Ishikawa (cell line): ENCODE measurements around the gene CPEB3.

Source experiments
- CEBPB ChIP-seq: IDR thresholded peaks from 2 replicates; pipeline ENCODE4 v1.6.1; 2012
- CREB1 ChIP-seq: IDR thresholded peaks from 2 replicates; pipeline ENCODE4 v1.6.1; 2012; ENCODE audit warnings: low read depth
- EGR1 ChIP-seq: IDR thresholded peaks from 2 replicates; pipeline ENCODE4 v1.6.1; 2012
- EP300 ChIP-seq: IDR thresholded peaks from 2 replicates; pipeline ENCODE4 v1.6.1; 2012; ENCODE audit warnings: borderline replicate concordance
- FOXM1 ChIP-seq: IDR thresholded peaks from 2 replicates; pipeline ENCODE4 v1.6.1; 2012; ENCODE audit warnings: low read depth, borderline replicate concordance
- NFIC ChIP-seq: IDR thresholded peaks from 2 replicates; pipeline ENCODE4 v1.6.1; 2012
- RAD21 ChIP-seq: IDR thresholded peaks from 2 replicates; pipeline ENCODE4 v1.6.1; 2012; ENCODE audit warnings: low read depth
- TAF1 ChIP-seq: IDR thresholded peaks from 2 replicates; pipeline ENCODE4 v1.6.1; 2012; ENCODE audit warnings: low read depth, mild to moderate bottlenecking
- TCF12 ChIP-seq: IDR thresholded peaks from 2 replicates; pipeline ENCODE4 v1.6.1; 2012; ENCODE audit warnings: low read depth
- TEAD4 ChIP-seq: IDR thresholded peaks from 2 replicates; pipeline ENCODE4 v1.6.1; 2012
- YY1 ChIP-seq: IDR thresholded peaks from 2 replicates; pipeline ENCODE4 v1.6.1; 2012; ENCODE audit warnings: low read depth
- ZBTB7A ChIP-seq: IDR thresholded peaks from 2 replicates; pipeline ENCODE4 v1.6.1; 2012; ENCODE audit warnings: low read depth
- TF ChIP-seq, protein P1 (sequence below): IDR thresholded peaks from 2 replicates; pipeline ENCODE4 v1.6.1; 2012
- TF ChIP-seq, protein P2 (sequence below): IDR thresholded peaks from 2 replicates; pipeline ENCODE4 v1.6.1; 2012
- TF ChIP-seq, protein P3 (sequence below): IDR thresholded peaks from 2 replicates; pipeline ENCODE4 v1.6.1; 2012; ENCODE audit warnings: low read depth, mild to moderate bottlenecking

CPEB3 gene

DNA sequence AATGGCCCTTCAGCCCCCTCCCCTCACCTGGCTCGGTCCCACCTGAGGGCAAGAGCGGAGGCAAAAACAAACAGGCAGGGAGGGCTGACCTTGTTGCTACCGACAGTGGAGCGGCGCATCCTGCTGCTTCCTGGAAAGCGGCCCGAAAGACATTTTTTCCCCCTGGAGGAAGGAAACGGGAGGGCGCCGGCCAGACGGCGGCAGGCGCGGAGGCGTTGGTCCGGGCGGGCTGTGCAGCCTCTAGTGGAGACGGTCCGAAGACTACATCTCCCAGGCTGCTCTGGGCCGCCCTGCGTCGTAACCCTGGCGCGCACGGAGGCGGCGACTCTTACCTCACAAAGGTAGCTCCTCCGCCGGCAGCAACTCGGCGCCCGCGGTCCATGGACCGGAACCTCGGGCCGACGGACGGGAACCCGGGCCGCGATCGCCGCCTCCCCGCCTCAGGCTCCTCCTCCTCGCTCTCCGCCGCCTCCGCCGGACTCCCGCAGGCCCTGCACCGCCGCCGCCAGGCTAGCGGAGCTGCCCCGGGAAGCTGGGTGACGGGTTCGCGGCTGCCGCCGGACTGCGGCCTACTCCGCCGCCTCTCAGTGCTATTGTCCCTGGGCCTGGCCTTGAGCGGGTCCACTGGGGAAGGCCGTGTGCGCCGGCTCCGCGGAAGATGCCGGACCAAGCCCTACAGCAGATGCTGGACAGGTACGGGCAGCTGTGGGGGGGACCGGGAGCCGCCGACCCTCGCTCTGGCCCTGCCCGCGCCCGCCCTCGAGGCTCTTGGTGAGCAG is at the start of gene CPEB3, which contains the start of gene MARCHF5:
Gene CPEB3, minus strand, starts transcription at position 242 of the 779 bp plus-strand sequence. CDS start 50,728 bp downstream, outside the sequence.
Gene MARCHF5, plus strand, starts transcription at position 331 of the 779 bp plus-strand sequence. Its CDS starts 328 bp downstream, at position 659.
- TF ChIP-seq EGR1 (peak; percentile 85), FOXM1 (no peak), NFIC (peak; percentile 70), ZBTB7A (peak; percentile 31), CREB1 (peak; percentile 89), TEAD4 (no peak), RAD21 (peak; percentile 38; the same call in 1 of the 2 replicates), TAF1 (peak; percentile 42; the same call in 1 of the 2 replicates), CEBPB (0 out of 2 replicates have a peak, but pooled peaks have one; percentile 1), YY1 (no peak), EP300 (peak; percentile 60; the same call in 1 of the 2 replicates), TCF12 (no peak)
- TF ChIP-seq, protein P1, sequence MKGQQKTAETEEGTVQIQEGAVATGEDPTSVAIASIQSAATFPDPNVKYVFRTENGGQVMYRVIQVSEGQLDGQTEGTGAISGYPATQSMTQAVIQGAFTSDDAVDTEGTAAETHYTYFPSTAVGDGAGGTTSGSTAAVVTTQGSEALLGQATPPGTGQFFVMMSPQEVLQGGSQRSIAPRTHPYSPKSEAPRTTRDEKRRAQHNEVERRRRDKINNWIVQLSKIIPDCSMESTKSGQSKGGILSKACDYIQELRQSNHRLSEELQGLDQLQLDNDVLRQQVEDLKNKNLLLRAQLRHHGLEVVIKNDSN = no peak
- TF ChIP-seq, protein P2, sequence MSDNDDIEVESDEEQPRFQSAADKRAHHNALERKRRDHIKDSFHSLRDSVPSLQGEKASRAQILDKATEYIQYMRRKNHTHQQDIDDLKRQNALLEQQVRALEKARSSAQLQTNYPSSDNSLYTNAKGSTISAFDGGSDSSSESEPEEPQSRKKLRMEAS = peak; percentile 58; the same call in 1 of the 2 replicates
- TF ChIP-seq, protein P3, sequence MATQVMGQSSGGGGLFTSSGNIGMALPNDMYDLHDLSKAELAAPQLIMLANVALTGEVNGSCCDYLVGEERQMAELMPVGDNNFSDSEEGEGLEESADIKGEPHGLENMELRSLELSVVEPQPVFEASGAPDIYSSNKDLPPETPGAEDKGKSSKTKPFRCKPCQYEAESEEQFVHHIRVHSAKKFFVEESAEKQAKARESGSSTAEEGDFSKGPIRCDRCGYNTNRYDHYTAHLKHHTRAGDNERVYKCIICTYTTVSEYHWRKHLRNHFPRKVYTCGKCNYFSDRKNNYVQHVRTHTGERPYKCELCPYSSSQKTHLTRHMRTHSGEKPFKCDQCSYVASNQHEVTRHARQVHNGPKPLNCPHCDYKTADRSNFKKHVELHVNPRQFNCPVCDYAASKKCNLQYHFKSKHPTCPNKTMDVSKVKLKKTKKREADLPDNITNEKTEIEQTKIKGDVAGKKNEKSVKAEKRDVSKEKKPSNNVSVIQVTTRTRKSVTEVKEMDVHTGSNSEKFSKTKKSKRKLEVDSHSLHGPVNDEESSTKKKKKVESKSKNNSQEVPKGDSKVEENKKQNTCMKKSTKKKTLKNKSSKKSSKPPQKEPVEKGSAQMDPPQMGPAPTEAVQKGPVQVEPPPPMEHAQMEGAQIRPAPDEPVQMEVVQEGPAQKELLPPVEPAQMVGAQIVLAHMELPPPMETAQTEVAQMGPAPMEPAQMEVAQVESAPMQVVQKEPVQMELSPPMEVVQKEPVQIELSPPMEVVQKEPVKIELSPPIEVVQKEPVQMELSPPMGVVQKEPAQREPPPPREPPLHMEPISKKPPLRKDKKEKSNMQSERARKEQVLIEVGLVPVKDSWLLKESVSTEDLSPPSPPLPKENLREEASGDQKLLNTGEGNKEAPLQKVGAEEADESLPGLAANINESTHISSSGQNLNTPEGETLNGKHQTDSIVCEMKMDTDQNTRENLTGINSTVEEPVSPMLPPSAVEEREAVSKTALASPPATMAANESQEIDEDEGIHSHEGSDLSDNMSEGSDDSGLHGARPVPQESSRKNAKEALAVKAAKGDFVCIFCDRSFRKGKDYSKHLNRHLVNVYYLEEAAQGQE = 0 out of 2 replicates have a peak, but pooled peaks have one; percentile 22

DNA sequence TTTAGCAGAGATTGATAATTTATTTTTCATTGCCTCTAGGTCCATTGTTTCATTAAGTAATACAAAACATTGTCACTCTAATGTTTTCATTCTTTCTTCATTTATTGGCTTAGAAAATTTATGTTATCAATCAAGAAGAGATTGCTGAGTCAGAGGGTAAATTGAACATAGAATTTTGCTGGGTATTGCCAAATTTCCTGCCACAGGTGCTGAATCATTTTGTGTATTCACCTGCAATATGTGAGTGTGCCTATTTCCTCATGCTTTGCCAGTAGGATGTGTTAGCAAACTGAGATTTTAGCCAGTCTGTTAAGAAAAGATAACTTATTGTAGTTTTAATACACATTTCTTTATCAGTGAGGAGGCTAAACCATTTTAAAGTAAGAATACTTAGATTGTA is 38.1 kb upstream of the CPEB3 start:
- TF ChIP-seq FOXM1 = no peak

DNA sequence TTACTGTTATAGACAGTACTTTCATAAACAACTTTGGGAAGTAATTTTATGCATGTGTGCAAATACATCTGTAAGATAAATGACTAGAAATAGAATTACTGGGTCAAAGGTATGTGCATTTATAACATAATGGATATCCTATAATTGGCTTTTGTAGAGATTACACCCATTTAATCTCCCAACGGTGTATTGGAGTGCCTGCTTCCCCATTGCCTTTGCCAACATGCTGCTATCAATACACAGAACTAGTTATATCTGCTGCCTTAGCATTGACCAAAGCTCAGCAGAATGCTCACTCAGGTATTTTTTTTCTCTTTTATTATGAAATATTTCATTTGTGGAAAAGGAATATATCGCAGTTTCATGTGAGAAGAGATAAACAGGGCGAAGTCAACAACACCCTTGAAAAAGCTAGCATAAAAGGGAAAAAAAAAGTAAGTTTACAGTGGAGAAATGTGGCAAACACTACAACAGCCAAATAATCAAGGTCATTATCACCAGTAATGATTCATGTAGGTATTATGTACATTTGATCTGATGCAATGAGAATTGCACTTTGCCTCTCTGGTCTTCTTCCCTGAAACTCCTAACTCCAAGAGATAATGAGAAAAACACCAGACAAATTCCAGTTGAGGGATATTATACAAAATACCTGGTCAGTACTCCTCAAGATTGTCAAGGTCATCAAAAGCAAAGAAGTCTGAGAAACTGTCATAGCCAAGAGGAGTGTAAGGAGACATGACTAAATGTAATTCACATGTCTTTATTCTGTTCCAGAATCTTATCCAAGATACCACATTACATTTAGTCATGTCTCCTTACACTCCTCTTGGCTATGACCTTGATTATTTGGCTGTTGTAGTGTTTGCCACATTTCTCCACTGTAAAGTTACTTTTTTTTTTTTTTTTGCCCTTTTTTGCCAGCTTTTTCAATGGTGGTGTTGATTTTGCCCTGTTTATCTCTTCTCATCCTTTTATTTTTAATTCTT is 36.9 kb upstream of the CPEB3 start:
- TF ChIP-seq FOXM1 = no peak
- TF ChIP-seq RAD21 = no peak
- TF ChIP-seq ZBTB7A = no peak
- no peak for TF ChIP-seq EP300
- TF ChIP-seq, protein P3 = no peak
- TF ChIP-seq, protein P2 = no peak
- TF ChIP-seq, protein P1 = no peak
- no peak for TF ChIP-seq CREB1
- no peak for TF ChIP-seq EGR1

DNA sequence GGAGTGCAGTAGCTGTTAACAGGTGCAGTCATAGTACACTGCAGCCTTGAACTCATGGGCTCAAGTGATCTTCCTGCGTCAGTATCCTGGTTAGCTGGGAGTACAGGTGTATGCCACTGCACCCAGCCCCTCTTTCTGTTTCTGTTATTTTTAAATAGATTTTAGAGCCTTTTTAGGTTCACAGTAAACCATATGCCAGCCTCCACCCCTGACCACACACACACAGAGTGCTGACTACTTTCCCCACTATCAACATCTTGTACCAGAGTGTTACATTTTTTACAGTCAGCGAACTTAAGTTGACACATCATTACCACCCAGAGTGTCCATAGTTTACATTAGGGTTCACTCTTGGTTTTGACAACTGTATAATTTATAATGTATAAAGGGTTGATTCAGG is 32.2 kb upstream of the CPEB3 start:
- TF ChIP-seq TEAD4 (no peak), TCF12 (no peak), NFIC (no peak), YY1 (no peak), CREB1 (no peak), ZBTB7A (no peak), EP300 (no peak), TAF1 (no peak), FOXM1 (no peak), EGR1 (no peak), RAD21 (no peak), CEBPB (no peak)
- TF ChIP-seq, protein P2 = no peak
- TF ChIP-seq, protein P1 = no peak
- TF ChIP-seq, protein P3 = no peak
